ENCODE measurements around the gene ITFG2.

- TF ChIP-seq EZH2 (IDR thresholded peaks at IDR 0.05) (no peak), CTCF (IDR thresholded peaks at IDR 0.05) (no peak), EZH2phosphoT487 (IDR thresholded peaks at IDR 0.05) (no peak)
These were observed 48.1 kb upstream of the ITFG2 start for GRCh38 chr12:2764398-2764797.
